Middle frontal gyrus (tissue), 1 donor: Measurements from ENCODE around the gene BTBD16.
A peak's percentile ranks its signal among the peaks of the same experiment; 100 is the strongest.

Experiments used
- DNase-seq: peaks from one replicate; pipeline ENCODE4 v3.0.0-alpha.2; 2015; ENCODE audit warnings: low spot score; ENCODE audit errors: extremely low spot score

BTBD16 gene

GRCh38 chr10:122294511-122295450 lies 23.7 kb downstream of the BTBD16 start:
- no peak for DNase-seq

GRCh38 chr10:122295451-122295809 lies 24.3 kb downstream of the BTBD16 start:
- DNase-seq, result no peak

GRCh38 chr10:122296363-122297120 lies 25.4 kb downstream of the BTBD16 start:
- DNase-seq, result no peak

- DNase-seq, result no peak
Observed at GRCh38 chr10:122297583-122297982, 26.5 kb downstream of the BTBD16 start.

GRCh38 chr10:122298206-122298597 lies 27.1 kb downstream of the BTBD16 start:
- no peak for DNase-seq

- DNase-seq, result peak; percentile 55
Observed at GRCh38 chr10:122298598-122299301, 27.7 kb downstream of the BTBD16 start.

GRCh38 chr10:122299423-122300075 lies 28.5 kb downstream of the BTBD16 start:
- DNase-seq, result no peak

- DNase-seq, result no peak
Observed at GRCh38 chr10:122301055-122301810, 30.1 kb downstream of the BTBD16 start.

GRCh38 chr10:122301811-122302115 lies 30.7 kb downstream of the BTBD16 start:
- DNase-seq, result no peak

- DNase-seq, result no peak
Observed at GRCh38 chr10:122302315-122302714, 31.2 kb downstream of the BTBD16 start.

- DNase-seq, result no peak
Observed at GRCh38 chr10:122303271-122304053, 32.4 kb downstream of the BTBD16 start.

GRCh38 chr10:122304054-122304579 lies 33.0 kb downstream of the BTBD16 start:
- no peak for DNase-seq

GRCh38 chr10:122306282-122306681 lies 35.2 kb downstream of the BTBD16 start:
- DNase-seq, result no peak

GRCh38 chr10:122306744-122307143 lies 35.6 kb downstream of the BTBD16 start:
- no peak for DNase-seq

GRCh38 chr10:122307669-122308416 lies 36.7 kb downstream of the BTBD16 start:
- DNase-seq, result no peak

GRCh38 chr10:122308417-122309141 lies 37.5 kb downstream of the BTBD16 start:
- no peak for DNase-seq

- no peak for DNase-seq
Observed at GRCh38 chr10:122310311-122311050, 39.4 kb downstream of the BTBD16 start.

- DNase-seq, result no peak
Observed at GRCh38 chr10:122311051-122311410, 39.9 kb downstream of the BTBD16 start.
